Activated T-cell treated with anti-CD3 and anti-CD28 coated beads for 24 hours (primary cell): ENCODE measurements around the gene ZSWIM2.
"Not testable (repeated sequence)": the region's sequence is repeated elsewhere in the genome, so short reads cannot be mapped to it uniquely, and the experiment has no call there.

Experiments
- DNase-seq: peaks from one replicate; pipeline ENCODE4 v3.0.0-alpha.2; 2020; ENCODE audit warnings: low read depth

Gene ZSWIM2

GRCh38 chr2:186842373-186842772 is 6.6 kb downstream of the ZSWIM2 start:
- no peak for DNase-seq

- no peak for DNase-seq
These were observed 7.0 kb downstream of the ZSWIM2 start for GRCh38 chr2:186841940-186842339.

GRCh38 chr2:186835628-186836027 is 13.3 kb downstream of the ZSWIM2 start:
- no peak for DNase-seq

- no peak for DNase-seq
These were observed 21.0 kb downstream of the ZSWIM2 start for GRCh38 chr2:186827862-186828492.

GRCh38 chr2:186827411-186827810 is 21.6 kb downstream of the ZSWIM2 start:
- no peak for DNase-seq

GRCh38 chr2:186822323-186822722 is 26.6 kb downstream of the ZSWIM2 start:
- DNase-seq, result no peak

GRCh38 chr2:186820303-186820702 is 28.7 kb downstream of the ZSWIM2 start:
- DNase-seq, result no peak

- not testable (repeated sequence) for DNase-seq
These were observed 37.2 kb downstream of the ZSWIM2 start for GRCh38 chr2:186811760-186812159.

- no peak for DNase-seq
These were observed 42.4 kb downstream of the ZSWIM2 start for GRCh38 chr2:186806591-186806990.

GRCh38 chr2:186798604-186799003 is 50.4 kb downstream of the ZSWIM2 start:
- DNase-seq, result not testable (repeated sequence)

GRCh38 chr2:186784930-186785329 is 64.0 kb downstream of the ZSWIM2 start:
- DNase-seq, result no peak

- no peak for DNase-seq
These were observed 65.7 kb downstream of the ZSWIM2 start for GRCh38 chr2:186783254-186783653.

GRCh38 chr2:186780701-186781316 is 68.2 kb downstream of the ZSWIM2 start:
- DNase-seq, result no peak
